HPDE6-E6E7 (cell line): ENCODE measurements around the gene PLPP4.

Experiments
- DNase-seq: peaks from one replicate; pipeline ENCODE4 v3.0.0; 2011; ENCODE audit warnings: missing footprints; ENCODE audit errors: extremely low spot score

PLPP4 gene

GRCh38 chr10:120578134-120578533 is 121.1 kb downstream of the PLPP4 start:
- DNase-seq, result no peak

- no peak for DNase-seq
Measured at GRCh38 chr10:120578890-120579289, 121.9 kb downstream of the PLPP4 start.

- no peak for DNase-seq
Measured at GRCh38 chr10:120580918-120581895, 124.2 kb downstream of the PLPP4 start.

DNA sequence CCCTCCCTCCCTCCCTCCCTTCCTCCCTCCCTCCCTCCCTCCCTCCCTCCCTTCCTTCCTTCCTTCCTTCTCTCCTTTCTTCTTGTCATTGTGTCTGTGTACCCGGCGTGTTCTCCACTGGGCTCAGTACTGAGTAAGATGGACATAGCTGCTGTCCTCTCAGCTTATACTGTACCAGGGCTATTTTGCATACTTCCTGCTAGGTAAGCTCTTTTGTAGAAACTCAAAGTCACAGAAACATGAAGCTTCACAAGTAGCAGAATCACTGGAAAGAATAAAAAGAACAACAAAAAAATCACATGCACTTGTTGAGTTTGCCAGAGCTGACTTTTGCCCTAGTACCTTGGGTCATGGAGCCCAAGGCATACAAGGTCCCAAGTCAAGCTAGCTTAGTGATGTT is 125.7 kb downstream of the PLPP4 start:
- no peak for DNase-seq

DNA sequence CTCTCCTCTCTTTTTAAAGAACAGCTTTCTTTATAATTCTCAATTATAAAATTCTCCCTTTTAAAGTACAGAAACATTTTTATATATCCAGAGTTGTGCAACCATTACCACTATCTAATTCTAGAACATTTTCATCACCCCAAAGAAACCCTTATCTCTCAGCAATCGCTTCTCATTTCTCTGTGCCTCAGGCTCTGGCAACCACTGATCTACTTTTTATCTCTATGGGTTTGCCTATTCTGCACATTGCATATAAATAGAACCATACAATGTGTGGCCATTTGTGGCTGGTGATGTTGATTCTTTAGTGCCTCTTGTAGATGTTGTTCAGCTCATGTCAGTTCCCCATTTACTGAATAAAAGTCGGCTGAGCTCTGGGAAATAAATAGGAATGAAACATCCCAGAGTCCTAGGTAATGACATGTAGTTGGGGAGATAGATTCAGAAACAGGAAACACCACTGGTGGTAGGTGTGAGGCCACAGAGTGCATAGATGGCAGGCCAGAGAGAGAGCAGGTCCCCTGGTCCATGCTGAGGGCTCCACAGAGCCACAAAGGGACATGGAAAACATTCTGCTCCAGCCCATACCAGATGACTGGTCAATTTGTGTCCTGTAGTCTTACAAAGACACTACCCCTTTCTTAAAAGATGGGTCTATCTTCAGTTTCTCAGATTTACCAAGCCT is 126.5 kb downstream of the PLPP4 start:
- no peak for DNase-seq

GRCh38 chr10:120584786-120585185 is 127.8 kb downstream of the PLPP4 start:
- DNase-seq, result no peak

DNA sequence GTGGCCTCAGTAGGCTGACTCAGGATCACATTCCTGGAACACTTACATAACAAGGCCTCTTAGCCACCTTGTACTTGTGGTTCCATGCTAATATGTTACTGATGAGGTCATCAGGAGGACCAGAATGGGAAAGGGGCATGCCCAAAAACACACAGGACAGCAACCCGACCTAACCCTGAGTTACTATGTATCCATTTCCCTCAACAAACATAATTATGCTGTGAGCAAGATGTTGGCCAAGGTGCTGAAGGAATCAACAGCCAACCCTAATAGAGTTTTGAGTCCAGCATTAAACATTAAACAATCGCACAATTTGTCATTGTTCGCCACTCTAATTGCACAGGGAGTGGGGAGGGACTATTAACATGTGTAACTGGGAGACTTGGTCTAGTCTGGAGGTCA is 129.4 kb downstream of the PLPP4 start:
- DNase-seq, result no peak

GRCh38 chr10:120587061-120587460 is 130.0 kb downstream of the PLPP4 start:
- DNase-seq, result no peak

DNA sequence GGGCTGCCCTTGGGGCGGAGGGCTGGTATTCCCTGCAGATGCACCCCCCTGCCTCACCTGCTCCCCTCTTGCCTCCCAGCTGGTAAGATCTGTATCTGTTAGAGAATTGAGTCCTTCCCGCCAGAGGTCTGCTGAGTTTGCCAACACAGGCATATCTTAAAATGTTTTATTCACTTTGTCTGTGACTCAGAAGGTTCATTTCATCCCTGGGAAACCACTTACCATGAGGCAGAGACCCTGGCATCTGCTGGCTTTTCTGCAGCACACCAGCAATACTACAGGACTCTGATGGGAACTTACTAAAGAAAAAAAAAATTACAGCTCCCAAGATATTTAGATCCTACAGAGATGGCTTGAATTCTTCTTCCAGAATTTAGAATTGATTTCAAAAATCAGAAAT is 131.3 kb downstream of the PLPP4 start:
- no peak for DNase-seq

- DNase-seq, result no peak
Measured at GRCh38 chr10:120593693-120594092, 136.7 kb downstream of the PLPP4 start.

GRCh38 chr10:120597902-120598301 is 140.9 kb downstream of the PLPP4 start:
- DNase-seq, result no peak

DNA sequence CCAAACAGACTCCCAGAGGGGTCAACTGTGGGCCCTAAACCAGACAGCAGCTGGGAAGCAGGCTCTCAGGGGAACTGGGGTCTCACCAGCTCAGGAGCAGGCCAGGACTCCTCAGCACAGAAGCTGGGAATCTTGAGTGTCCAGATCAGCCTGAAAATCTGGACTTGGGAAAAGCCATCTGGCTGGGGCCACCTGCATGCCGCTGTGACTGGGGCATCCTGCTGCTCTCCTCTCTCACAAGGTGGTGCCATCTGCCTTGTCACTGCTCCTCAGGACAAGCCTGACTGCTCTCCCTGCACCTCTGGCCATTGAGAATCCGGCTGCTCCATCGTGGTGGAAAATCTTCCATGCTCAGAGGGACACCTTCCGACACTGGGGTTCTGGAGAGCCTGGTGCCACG is 141.4 kb downstream of the PLPP4 start:
- DNase-seq, result no peak

- DNase-seq, result no peak
Measured at GRCh38 chr10:120599200-120599724, 142.2 kb downstream of the PLPP4 start.

DNA sequence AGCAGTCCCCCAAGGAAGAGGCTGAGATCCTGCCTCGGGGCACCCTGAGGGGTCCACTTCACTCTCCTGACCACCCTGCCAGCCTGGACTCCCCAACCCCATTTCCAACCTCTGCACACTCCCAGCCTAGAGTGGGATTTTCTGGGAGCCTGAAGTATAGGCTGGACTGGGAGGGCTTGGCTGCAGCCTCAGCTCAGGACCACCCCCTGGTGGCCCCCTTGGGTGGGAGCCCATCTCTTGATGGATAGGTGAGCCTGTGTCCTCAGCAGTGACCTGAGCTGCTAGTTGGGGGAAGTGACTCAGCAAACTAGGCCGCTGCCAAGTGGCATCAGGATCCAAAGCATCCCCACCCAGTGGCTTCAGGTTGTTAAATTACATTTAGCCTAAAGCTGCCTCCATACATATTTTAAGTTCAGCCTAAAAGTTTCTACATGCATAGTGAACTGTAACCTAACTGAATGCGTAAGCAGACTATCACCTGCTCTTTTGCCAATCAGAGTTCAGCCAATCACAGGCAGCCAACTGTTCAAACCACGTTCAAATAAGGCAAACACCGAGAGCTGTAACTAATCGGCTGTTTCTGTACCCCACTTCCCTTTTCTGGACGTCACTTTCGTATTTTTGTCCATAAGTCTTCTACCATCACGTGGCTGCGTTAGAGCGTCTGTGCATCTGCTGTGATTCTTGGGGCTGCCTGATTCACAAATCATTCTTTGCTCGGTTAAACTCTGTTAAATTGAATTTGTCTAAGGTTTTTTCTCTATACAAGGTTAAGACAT is 144.0 kb downstream of the PLPP4 start:
- no peak for DNase-seq

DNA sequence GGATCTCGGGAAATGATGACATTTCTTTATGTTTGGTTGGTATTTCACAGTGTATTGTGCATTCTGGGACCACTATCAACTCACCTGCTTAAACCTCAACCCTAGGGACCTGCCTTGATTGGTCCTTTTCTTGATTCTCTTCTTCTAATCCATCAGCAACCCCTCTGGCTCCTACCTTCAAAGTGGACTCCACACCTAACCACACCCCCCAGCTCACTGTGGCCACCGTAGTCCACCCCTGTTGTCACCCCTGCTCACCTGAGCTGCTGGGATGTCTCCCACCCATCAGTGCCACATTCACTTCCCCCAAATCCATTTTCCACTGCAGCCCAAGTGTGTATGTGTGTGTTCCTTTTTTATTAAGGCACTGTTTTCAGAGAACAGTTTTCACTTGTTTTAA is 145.0 kb downstream of the PLPP4 start:
- DNase-seq, result no peak

DNA sequence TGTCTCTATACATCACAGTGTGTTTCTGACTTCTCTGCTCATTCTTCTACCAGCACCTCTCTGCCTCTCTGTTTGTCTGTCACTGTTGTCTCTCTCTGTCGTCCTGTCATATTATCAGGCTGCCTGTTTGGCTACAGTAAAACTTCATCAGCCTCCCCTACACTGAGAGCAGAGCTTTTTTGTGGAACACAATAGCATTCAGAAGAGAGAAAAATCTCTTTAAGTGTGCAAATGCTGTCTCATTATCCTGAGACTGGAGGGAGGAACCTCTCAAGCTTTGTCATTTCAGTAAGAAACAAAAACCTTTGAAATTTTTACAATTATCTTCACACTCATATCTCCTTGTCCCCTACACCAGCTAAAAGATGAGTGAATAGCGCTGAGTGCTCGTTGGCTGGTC is 148.4 kb downstream of the PLPP4 start:
- no peak for DNase-seq

- no peak for DNase-seq
Measured at GRCh38 chr10:120606051-120606764, 149.2 kb downstream of the PLPP4 start.

DNA sequence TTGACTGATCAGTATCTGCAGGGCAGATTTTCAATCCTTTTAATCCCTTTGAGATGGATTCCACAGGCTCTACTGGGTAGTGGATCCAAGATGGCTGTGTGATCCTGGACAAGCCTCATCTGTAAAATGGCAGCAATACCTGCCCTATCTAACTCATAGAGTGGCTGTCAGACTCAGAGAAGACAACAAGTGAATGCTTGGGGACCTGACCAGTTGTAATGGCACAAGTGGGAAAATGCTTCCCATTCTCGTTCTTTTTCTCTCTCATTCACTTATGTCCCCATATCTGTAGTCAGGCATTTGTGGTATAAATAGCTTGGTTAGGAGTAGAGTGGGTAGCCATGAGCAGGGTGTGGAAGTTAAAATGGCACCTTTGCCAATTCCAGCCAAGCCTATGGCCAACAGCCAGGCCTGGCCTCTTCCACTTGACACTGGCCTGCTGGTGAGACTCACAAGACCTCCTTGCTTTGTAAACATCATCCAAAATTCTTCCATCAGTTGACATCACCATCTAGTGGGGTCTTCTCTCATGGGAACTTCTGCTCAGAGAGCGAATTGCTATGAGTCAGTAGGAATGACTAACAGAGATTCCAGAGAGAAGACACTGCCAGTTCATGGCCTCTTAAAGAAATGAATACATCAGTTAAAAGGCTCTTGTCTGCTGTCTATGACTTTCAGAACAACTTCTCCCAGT is 150.1 kb downstream of the PLPP4 start:
- no peak for DNase-seq

DNA sequence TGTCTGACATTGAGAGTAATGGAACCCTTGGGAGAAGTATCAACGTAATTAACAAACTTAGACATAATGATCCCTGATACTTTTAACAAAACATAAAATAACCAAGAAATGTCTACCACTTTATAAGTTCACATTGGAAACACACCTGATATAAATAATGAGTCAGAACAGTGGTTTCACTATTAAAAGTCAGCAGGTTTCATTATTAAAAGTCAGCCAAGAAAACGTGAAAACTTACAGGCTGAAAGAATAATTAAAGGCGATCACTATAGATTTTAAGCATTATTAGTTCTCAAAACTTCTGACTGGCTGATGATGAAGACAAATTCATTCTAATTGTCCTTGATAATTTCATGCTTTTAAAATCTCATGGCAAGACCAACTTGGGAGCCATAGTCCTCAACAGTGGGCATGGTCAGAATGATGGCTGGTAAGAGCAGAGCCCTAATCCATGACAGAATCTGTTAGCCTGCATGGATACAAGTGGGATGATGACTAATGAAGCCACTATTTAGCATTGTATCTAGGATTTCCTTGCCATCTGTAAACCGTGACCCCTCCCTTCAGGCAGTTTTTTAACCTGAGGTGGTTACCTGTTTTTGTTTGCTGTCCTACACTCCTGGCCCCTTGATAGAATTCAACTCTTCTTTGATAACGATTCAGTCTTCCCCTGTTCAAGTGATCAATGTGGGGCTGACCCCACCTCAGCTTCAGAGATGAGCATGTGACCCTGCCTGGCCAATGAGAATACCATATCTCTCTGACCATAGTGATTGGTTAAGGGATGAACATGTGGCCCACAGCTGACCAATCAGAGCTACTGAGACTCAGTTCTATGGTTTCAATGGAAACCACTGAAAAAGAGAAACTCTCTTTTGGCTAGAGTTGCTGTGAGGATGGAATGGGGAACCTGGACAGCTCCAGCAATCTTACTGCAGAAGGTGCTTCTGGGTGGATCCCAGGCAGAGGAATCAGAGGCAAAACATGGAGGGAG is 151.0 kb downstream of the PLPP4 start:
- no peak for DNase-seq
